HCT116 (cell line): ENCODE results near the gene CDH26. TPM values are rescaled to one million over a fixed set of nuclear protein-coding genes. Genes with fewer than 3 reads are reported as not detected.

Experiments used
- ATAC-seq: fragments of 200-7000 bp; cut with Tn5 transposase; 2 replicates; pipeline ENCODE4 v1.9.1; 2020; ENCODE audit warnings: mild to moderate bottlenecking, moderate library complexity
- BruUV-seq: library from RNA; stranded (reverse); fragments of 400-500 nt; replicated peaks from 2 replicates; lab custom pipeline; 2021; lab: Mats Ljungman, UMichigan
- CTCF ChIA-PET: fragments of 300-600 bp; sonication (Branson Sonifier 250); formaldehyde crosslinking; loops from one replicate; lab custom pipeline; 2021; ENCODE audit warnings: antibody characterized with exemption; lab: Charles Lee
- POLR2A ChIA-PET: fragments of 300-600, 350-600 bp; sonication (Branson Sonifier 250); formaldehyde crosslinking; loops from one replicate; lab custom pipeline; 2021; ENCODE audit warnings: antibody characterized with exemption; lab: Charles Lee
- RAD21 ChIA-PET, 2 experiments: fragments of 300-600 bp; sonication (Branson Sonifier 250); formaldehyde crosslinking; loops; one replicate each; lab custom pipeline; 2023; ENCODE audit warnings: low total read pairs in 2 of 2; ENCODE audit not compliant: uncharacterized antibody in 2 of 2, unreplicated experiment in 2 of 2, low non-redundant PET in 1 of 2; lab: Charles Lee
- DNase-seq: peaks from one replicate; pipeline ENCODE4 v3.0.0-alpha.2; 2010; ENCODE audit warnings: low read depth, low spot score
- H2AFZ ChIP-seq: fragments of 200-600 bp; shearing (Covaris generic), sonication (generic); 2 replicates; pipeline ENCODE4 v1.6.1; 2017; ENCODE audit warnings: low read depth, mixed run types, mixed read lengths, antibody characterized with exemption, low read length; ENCODE audit not compliant: poor library complexity, severe bottlenecking
- H3K27ac ChIP-seq: 2 replicates; pipeline ENCODE4 v1.5.1; 2012; ENCODE audit warnings: low read depth, low read length
- H3K27me3 ChIP-seq: fragments of 200-600 bp; sonication (generic); 2 replicates; pipeline ENCODE4 v1.6.1; 2016; ENCODE audit warnings: mixed run types, low read length, mixed read lengths; ENCODE audit not compliant: insufficient read depth
- H3K36me3 ChIP-seq, 2 experiments: fragments of 200-500 bp in 1 of 2; fragments of 200-600 bp in 1 of 2; sonication (Bioruptor generic) in 1 of 2; sonication (generic) in 1 of 2; 2 replicates each; pipeline versions ENCODE4 v1.5.1 to v1.6.1; 2014 to 2016; ENCODE audit warnings: low read length in 2 of 2, inconsistent platforms in 1 of 2, mixed read lengths in 1 of 2, mixed run types in 1 of 2; ENCODE audit not compliant: insufficient read depth in 2 of 2, control insufficient read depth in 1 of 2
- H3K4me1 ChIP-seq, 2 experiments: fragments of 200-600 bp in 1 of 2; sonication (generic) in 1 of 2; 2 replicates each; pipeline versions ENCODE4 v1.5.1 to v1.6.1; 2012 to 2017; ENCODE audit warnings: low read length in 2 of 2, inconsistent platforms in 1 of 2, mild to moderate bottlenecking in 1 of 2, mixed read lengths in 1 of 2, mixed run types in 1 of 2, moderate library complexity in 1 of 2; ENCODE audit not compliant: insufficient read depth in 2 of 2, control insufficient read depth in 1 of 2
- H3K4me2 ChIP-seq: fragments of 200-600 bp; sonication (generic); 2 replicates; pipeline ENCODE4 v1.6.1; 2017; ENCODE audit warnings: mixed run types, low read length, mixed read lengths
- H3K4me3 ChIP-seq, 2 experiments: fragments of 200-600 bp in 1 of 2; sonication (generic) in 1 of 2; replicated peaks in 1 of 2; 2 replicates each; pipeline ENCODE4 v1.5.1; 2011 to 2016; ENCODE audit warnings: low read length in 2 of 2, control low read depth in 1 of 2, low read depth in 1 of 2, mild to moderate bottlenecking in 1 of 2, mixed read lengths in 1 of 2, mixed run types in 1 of 2
- H3K79me2 ChIP-seq: fragments of 200-600 bp; sonication (generic); 2 replicates; pipeline ENCODE4 v1.6.1; 2017; ENCODE audit warnings: mild to moderate bottlenecking, mixed run types, low read length, moderate library complexity, mixed read lengths; ENCODE audit not compliant: insufficient read depth
- H3K9ac ChIP-seq: fragments of 200-600 bp; sonication (generic); 2 replicates; pipeline ENCODE4 v1.6.1; 2016; ENCODE audit warnings: low read length, mixed read lengths
- H3K9me2 ChIP-seq: fragments of 200-600 bp; sonication (generic), shearing (Covaris generic); 2 replicates; pipeline ENCODE4 v1.6.1; 2017; ENCODE audit warnings: mixed run types, mild to moderate bottlenecking, moderate library complexity; ENCODE audit not compliant: insufficient read depth
- H3K9me3 ChIP-seq, 2 experiments: fragments of 200-500 bp in 1 of 2; fragments of 200-600 bp in 1 of 2; sonication (Bioruptor generic) in 1 of 2; sonication (generic) in 1 of 2; 2 replicates each; pipeline ENCODE4 v1.6.1; 2014 to 2017; ENCODE audit warnings: low read length in 2 of 2, mixed read lengths in 2 of 2, inconsistent platforms in 1 of 2, low read depth in 1 of 2, mild to moderate bottlenecking in 1 of 2, mixed run types in 1 of 2, moderate library complexity in 1 of 2; ENCODE audit not compliant: control insufficient read depth in 1 of 2, insufficient read depth in 1 of 2
- H4K20me1 ChIP-seq: fragments of 200-600 bp; sonication (generic), shearing (Covaris generic); 2 replicates; pipeline ENCODE4 v1.6.1; 2017; ENCODE audit warnings: mixed run types, mild to moderate bottlenecking, moderate library complexity; ENCODE audit not compliant: insufficient read depth
- CBX3 ChIP-seq: IDR thresholded peaks from 2 replicates; pipeline ENCODE4 v1.6.1; 2012; ENCODE audit warnings: low read depth
- CEBPB ChIP-seq: IDR thresholded peaks from 2 replicates; pipeline ENCODE4 v1.6.1; 2012; ENCODE audit warnings: low read depth
- EGR1 ChIP-seq: IDR thresholded peaks from 2 replicates; pipeline ENCODE4 v1.6.1; 2012; ENCODE audit warnings: low read depth
- EZH2 ChIP-seq: fragments of 200-600 bp; sonication (generic); IDR thresholded peaks from 2 replicates; pipeline ENCODE4 v1.6.1; 2017; ENCODE audit warnings: antibody characterized with exemption, mixed run types
- EZH2phosphoT487 ChIP-seq: fragments of 200-600 bp; IDR thresholded peaks from 2 replicates; pipeline ENCODE4 v1.6.1; 2018; ENCODE audit warnings: antibody characterized with exemption, borderline replicate concordance
- FOSL1 ChIP-seq: IDR thresholded peaks from 2 replicates; pipeline ENCODE4 v1.6.1; 2012; ENCODE audit warnings: low read depth
- POLR2AphosphoS5 ChIP-seq: IDR thresholded peaks from 2 replicates; pipeline ENCODE4 v1.6.1; 2011; ENCODE audit warnings: mild to moderate bottlenecking, low read depth, low read length, moderate library complexity
- SIN3A ChIP-seq: IDR thresholded peaks from 2 replicates; pipeline ENCODE4 v1.6.1; 2012; ENCODE audit warnings: low read depth
- TCF7L2 ChIP-seq: IDR thresholded peaks from 2 replicates; pipeline ENCODE4 v1.7.0; 2011; ENCODE audit warnings: borderline replicate concordance, inconsistent platforms; ENCODE audit not compliant: insufficient read depth, insufficient read length; ENCODE audit errors: extremely low read depth
- YY1 ChIP-seq: IDR thresholded peaks from 2 replicates; pipeline ENCODE4 v1.6.1; 2011; ENCODE audit warnings: low read length, low read depth, moderate library complexity, mild to moderate bottlenecking; ENCODE audit not compliant: insufficient replicate concordance; ENCODE audit errors: extremely low read depth
- ZFX ChIP-seq: fragments of 450-650 bp; IDR thresholded peaks from 2 replicates; pipeline ENCODE4 v1.6.1; 2017
- ZNF274 ChIP-seq: fragments of 200-500 bp; sonication (Bioruptor generic); IDR thresholded peaks from 2 replicates; pipeline ENCODE4 v1.6.1; 2014; ENCODE audit warnings: mild to moderate bottlenecking, low read depth, low read length, inconsistent platforms
- intact Hi-C: fragments of 100-400 bp; cut with micrococcal nuclease; formaldehyde crosslinking; loops from 2 replicates; pipeline ENCODE4 v1.10.0; 2022
- total RNA-seq: library from RNA; stranded (reverse); gene quantifications from one replicate; pipeline ENCODE4 v1.2.1, GENCODE V29; 2021; ENCODE audit not compliant: unreplicated experiment
- TF ChIP-seq, protein P1 (sequence below), 3 experiments: fragments of 200-600 bp in 1 of 3; sonication (generic) in 1 of 3; IDR thresholded peaks in 2 of 3; conservative IDR thresholded peaks in 1 of 3; 2 replicates each; pipeline ENCODE4 v1.5.1; 2012 to 2017; ENCODE audit warnings: low read depth in 2 of 3, low read length in 2 of 3, antibody characterized with exemption in 1 of 3, borderline replicate concordance in 1 of 3, control low read depth in 1 of 3, mild to moderate bottlenecking in 1 of 3, mixed read lengths in 1 of 3, mixed run types in 1 of 3, moderate library complexity in 1 of 3; ENCODE audit not compliant: insufficient read depth in 1 of 3
- TF ChIP-seq, protein P2 (sequence below): IDR thresholded peaks from 2 replicates; pipeline ENCODE4 v1.6.1; 2012
- TF ChIP-seq, protein P3 (sequence below): IDR thresholded peaks from 2 replicates; pipeline ENCODE4 v1.6.1; 2011; ENCODE audit warnings: mild to moderate bottlenecking, low read length, moderate library complexity; ENCODE audit not compliant: insufficient replicate concordance; ENCODE audit errors: extremely low read depth
- TF ChIP-seq, protein P4 (sequence below): IDR thresholded peaks from 2 replicates; pipeline ENCODE4 v1.6.1; 2012
- TF ChIP-seq, protein P5 (sequence below): IDR thresholded peaks from 2 replicates; pipeline ENCODE4 v1.6.1; 2012; ENCODE audit warnings: low read depth

Gene CDH26
- total RNA-seq, 1 experiment from 2014 or later = 0.34 TPM

DNA sequence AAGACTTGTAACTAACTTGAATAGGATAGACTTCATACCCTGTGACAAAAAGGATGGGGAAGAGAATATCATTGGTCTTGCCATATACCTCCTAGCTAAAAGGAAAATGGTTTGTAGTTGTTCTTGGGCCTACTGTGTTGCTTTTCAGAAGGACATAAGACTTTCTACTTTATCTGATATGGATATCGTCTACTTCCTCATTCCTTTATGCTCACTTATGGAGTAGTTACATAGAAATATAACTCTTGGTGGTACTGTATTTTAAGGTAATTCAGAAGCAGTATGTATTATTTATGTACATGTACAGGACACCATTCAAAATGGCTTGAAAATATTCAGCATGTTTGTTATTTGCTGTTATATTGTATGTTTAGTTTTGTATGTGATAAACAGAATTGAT lies 10.0 kb upstream of the CDH26 start:
- no peak overlapping the region for H3K4me3 ChIP-seq
- H3K79me2 ChIP-seq = no peaks in the 10 kb centered on the region
- TF ChIP-seq CEBPB = no peak
- TF ChIP-seq SIN3A = no peak
- TF ChIP-seq FOSL1 = no peak
- TF ChIP-seq EGR1 = no peak
- TF ChIP-seq TCF7L2 = no peak
- TF ChIP-seq, protein P1, sequence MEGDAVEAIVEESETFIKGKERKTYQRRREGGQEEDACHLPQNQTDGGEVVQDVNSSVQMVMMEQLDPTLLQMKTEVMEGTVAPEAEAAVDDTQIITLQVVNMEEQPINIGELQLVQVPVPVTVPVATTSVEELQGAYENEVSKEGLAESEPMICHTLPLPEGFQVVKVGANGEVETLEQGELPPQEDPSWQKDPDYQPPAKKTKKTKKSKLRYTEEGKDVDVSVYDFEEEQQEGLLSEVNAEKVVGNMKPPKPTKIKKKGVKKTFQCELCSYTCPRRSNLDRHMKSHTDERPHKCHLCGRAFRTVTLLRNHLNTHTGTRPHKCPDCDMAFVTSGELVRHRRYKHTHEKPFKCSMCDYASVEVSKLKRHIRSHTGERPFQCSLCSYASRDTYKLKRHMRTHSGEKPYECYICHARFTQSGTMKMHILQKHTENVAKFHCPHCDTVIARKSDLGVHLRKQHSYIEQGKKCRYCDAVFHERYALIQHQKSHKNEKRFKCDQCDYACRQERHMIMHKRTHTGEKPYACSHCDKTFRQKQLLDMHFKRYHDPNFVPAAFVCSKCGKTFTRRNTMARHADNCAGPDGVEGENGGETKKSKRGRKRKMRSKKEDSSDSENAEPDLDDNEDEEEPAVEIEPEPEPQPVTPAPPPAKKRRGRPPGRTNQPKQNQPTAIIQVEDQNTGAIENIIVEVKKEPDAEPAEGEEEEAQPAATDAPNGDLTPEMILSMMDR (IDR thresholded peaks at IDR 0.05 in 2 of 3, conservative IDR thresholded peaks at IDR 0.05 in 1 of 3; ENCODE audit: borderline replicate concordance in 1 of 3, insufficient read depth in 1 of 3, low read depth in 2 of 3, low read length in 2 of 3) = no peak
- TF ChIP-seq YY1 = no peak
- no peak for TF ChIP-seq CBX3
- no peak for TF ChIP-seq EZH2
- TF ChIP-seq, protein P2, sequence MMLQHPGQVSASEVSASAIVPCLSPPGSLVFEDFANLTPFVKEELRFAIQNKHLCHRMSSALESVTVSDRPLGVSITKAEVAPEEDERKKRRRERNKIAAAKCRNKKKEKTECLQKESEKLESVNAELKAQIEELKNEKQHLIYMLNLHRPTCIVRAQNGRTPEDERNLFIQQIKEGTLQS = no peak
- no peak for TF ChIP-seq ZFX
- TF ChIP-seq, protein P3, sequence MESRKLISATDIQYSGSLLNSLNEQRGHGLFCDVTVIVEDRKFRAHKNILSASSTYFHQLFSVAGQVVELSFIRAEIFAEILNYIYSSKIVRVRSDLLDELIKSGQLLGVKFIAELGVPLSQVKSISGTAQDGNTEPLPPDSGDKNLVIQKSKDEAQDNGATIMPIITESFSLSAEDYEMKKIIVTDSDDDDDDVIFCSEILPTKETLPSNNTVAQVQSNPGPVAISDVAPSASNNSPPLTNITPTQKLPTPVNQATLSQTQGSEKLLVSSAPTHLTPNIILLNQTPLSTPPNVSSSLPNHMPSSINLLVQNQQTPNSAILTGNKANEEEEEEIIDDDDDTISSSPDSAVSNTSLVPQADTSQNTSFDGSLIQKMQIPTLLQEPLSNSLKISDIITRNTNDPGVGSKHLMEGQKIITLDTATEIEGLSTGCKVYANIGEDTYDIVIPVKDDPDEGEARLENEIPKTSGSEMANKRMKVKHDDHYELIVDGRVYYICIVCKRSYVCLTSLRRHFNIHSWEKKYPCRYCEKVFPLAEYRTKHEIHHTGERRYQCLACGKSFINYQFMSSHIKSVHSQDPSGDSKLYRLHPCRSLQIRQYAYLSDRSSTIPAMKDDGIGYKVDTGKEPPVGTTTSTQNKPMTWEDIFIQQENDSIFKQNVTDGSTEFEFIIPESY = no peak
- TF ChIP-seq, protein P4, sequence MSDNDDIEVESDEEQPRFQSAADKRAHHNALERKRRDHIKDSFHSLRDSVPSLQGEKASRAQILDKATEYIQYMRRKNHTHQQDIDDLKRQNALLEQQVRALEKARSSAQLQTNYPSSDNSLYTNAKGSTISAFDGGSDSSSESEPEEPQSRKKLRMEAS = no peak
- TF ChIP-seq EZH2phosphoT487 = no peak
- TF ChIP-seq POLR2AphosphoS5 = no peak
- no peak for TF ChIP-seq ZNF274
- TF ChIP-seq, protein P5, sequence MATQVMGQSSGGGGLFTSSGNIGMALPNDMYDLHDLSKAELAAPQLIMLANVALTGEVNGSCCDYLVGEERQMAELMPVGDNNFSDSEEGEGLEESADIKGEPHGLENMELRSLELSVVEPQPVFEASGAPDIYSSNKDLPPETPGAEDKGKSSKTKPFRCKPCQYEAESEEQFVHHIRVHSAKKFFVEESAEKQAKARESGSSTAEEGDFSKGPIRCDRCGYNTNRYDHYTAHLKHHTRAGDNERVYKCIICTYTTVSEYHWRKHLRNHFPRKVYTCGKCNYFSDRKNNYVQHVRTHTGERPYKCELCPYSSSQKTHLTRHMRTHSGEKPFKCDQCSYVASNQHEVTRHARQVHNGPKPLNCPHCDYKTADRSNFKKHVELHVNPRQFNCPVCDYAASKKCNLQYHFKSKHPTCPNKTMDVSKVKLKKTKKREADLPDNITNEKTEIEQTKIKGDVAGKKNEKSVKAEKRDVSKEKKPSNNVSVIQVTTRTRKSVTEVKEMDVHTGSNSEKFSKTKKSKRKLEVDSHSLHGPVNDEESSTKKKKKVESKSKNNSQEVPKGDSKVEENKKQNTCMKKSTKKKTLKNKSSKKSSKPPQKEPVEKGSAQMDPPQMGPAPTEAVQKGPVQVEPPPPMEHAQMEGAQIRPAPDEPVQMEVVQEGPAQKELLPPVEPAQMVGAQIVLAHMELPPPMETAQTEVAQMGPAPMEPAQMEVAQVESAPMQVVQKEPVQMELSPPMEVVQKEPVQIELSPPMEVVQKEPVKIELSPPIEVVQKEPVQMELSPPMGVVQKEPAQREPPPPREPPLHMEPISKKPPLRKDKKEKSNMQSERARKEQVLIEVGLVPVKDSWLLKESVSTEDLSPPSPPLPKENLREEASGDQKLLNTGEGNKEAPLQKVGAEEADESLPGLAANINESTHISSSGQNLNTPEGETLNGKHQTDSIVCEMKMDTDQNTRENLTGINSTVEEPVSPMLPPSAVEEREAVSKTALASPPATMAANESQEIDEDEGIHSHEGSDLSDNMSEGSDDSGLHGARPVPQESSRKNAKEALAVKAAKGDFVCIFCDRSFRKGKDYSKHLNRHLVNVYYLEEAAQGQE = no peak
- TF ChIP-seq, all 23 proteins: peak for 0
- no peaks in the 10 kb centered on the region for H4K20me1 ChIP-seq
- POLR2A ChIA-PET = no interaction called here
- DNase-seq (no peak), ATAC-seq (no peak)
- intact Hi-C loops = loop anchor here (5.0 kb wide), 1 partner anchor 1949 kb away; no protein-coding TSS in a partner anchor
- H2AFZ ChIP-seq = no peak overlapping the region
- no peaks in the 10 kb centered on the region for H3K27me3 ChIP-seq
- H3K9me3 ChIP-seq = no peaks in the 10 kb centered on the region
- no TSS peak for BruUV-seq
- H3K9me2 ChIP-seq = no peaks in the 10 kb centered on the region
- no peak overlapping the region for H3K27ac ChIP-seq
- H3K9ac ChIP-seq = no peak overlapping the region
- RAD21 ChIA-PET = no interaction called here
- CTCF ChIA-PET = interaction anchor here (0.9 kb wide), 1 partner anchor 1948 kb away, joined by 3 read pairs; no protein-coding TSS in a partner anchor
- H3K36me3 ChIP-seq = peaks cover 0 to 14% of the 10 kb centered on the region in 2 experiments; a peak in 3 of 4 replicates
- H3K4me2 ChIP-seq = no peak overlapping the region
- no peaks in the 10 kb centered on the region for H3K4me1 ChIP-seq
